Amniotic epithelial cell (primary cell): ENCODE measurements around the gene SLCO1C1.
"Not testable (repeated sequence)": the region's sequence is repeated elsewhere in the genome, so short reads cannot be mapped to it uniquely, and the experiment has no call there.

Source experiments
- DNase-seq: peaks from one replicate; pipeline ENCODE4 v3.0.0-alpha.2; 2010; ENCODE audit warnings: low read depth

SLCO1C1 gene

GRCh38 chr12:20695232-20695631 is at the start of gene SLCO1C1:
Gene SLCO1C1 (plus strand): TSS chr12:20695332. CDS start chr12:20699577, 4,245 bp downstream.
- DNase-seq, result no peak

DNA sequence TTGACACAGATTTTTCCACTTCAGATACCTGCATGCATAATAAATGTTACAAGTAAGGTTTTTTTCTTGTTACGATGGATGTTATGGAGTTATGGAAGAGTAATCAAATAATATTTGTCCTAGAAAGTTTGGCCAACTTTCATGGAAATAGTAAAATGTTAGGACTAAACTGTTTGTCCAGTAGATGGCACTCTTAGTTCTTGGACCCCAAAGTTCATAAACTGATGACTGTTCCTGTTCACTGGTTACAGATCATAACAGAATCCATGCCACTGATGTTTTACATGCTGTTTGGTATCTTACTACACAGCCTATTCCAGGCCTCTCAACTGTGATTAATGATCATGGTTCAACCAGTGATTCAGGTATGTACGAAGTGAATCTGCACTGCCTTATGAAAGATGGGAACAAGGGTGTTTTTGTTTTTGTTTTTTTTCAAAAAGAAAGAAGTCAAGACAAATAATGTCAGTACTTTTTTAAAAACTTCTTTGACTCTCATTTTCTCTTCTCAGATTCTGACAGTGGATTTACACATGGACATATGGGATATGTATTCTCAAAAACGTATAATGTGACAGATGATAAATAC is 48.8 kb upstream of the SLCO1C1 start:
- DNase-seq, result peak; percentile 70

DNA sequence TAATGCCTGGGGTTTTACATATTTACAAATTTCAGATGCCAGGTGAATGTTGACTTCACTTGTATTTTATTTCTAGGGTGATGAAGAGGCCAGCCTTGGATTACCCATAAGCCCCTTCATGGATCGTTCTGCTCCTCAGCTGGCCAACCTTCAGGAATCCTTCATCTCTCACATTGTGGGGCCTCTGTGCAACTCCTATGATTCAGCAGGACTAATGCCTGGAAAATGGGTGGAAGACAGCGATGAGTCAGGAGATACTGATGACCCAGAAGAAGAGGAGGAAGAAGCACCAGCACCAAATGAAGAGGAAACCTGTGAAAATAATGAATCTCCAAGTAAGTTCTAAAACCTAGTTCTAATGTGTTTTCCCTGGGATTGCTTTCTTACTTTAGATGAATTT is 41.3 kb upstream of the SLCO1C1 start:
- peak; percentile 9 for DNase-seq

- DNase-seq, result no peak
These were observed 38.5 kb upstream of the SLCO1C1 start for GRCh38 chr12:20656600-20656999.

DNA sequence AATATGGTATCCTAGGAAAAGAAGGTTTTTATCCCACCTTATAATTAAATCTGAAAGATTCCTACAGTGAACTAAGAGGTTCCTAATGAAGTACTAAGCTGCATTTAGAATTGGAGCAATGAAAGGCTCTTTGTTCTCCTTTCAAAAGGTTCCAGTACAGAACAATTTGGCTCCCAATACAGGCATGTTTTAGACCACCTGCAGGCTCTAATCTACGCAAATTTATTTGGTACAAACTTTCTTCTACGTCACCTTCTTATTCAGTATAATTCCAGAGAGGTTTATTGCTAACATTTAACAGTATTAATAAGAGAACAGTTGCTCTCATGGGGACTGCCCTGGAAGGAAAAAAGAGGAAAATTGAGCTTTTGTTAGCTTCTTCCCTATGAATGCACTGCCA is 37.6 kb upstream of the SLCO1C1 start:
- DNase-seq, result no peak

DNA sequence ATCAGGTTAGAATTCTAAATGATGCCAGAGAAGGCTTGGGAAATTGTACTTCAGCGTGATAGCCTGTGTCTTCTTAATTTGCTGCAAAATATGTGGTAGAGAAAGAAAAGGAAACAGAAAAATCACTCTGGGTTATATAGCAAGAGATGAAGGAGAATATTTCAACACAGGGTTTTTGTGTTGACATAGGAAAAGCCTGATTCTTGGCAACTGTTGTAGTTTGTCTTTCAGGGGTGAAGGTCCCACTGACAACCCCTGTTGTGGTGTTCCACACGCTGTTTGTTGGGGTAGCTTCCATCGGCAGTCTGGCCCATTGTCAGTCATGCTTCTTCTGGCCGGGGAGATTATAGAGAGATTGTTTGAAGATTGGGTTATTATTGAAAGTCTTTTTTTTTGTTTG is 13.8 kb upstream of the SLCO1C1 start:
- DNase-seq, result no peak

- DNase-seq, result no peak
These were observed 1.2 kb downstream of the SLCO1C1 start for GRCh38 chr12:20696181-20696905.

DNA sequence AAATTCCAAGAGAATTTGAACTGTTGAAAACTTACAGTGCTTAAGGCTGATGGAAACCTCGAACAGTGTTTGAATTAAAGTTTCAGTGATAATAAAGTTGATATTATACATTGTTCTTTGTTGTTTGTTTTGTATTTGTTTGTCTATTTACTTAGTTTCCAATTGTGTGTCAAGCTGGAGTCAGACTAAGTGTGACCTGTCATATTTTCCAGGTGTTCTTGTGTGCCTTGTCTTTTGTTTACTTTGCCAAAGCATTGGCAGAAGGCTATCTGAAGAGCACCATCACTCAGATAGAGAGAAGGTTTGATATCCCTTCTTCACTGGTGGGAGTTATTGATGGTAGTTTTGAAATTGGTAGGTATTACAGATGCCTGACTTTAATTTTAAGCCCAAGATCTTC is 6.0 kb downstream of the SLCO1C1 start:
- no peak for DNase-seq

DNA sequence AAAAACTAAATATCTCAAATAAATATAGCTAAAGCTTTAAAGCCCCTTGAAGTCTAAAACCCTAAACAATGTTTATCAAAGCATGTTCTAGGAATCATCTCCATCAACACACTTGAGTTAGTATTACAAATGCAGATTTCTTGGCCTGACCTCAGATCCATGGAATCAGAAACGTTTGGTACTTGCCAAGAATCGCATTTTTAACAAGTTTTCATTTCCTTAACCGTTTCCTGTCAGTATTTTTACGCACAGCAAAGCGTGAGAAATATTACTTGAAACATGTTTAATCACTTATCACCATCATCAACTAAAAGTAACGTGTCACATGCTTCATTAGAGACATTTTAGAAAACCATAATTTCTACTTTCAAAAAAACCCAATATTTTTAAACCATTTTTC is 9.7 kb downstream of the SLCO1C1 start:
- DNase-seq, result no peak

DNA sequence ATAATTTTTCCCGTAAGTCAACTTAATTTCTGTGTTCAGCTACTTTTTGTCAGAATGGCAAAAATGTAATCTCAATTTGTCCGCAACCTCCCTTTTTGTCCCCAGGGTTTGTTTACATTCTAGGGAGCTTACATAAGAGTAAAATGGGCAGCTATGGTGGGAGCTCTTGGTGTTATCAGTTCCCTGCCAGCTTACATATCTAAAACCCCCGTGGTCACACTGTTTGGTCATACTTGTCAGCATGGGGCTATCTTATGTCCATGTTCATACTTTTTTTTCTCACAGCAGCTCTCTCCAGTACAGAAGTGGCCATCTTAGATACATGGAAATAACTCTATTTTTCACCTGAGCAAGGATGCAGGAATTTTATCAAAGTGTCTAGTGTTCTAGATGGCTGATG is 16.7 kb downstream of the SLCO1C1 start:
- DNase-seq, result no peak

DNA sequence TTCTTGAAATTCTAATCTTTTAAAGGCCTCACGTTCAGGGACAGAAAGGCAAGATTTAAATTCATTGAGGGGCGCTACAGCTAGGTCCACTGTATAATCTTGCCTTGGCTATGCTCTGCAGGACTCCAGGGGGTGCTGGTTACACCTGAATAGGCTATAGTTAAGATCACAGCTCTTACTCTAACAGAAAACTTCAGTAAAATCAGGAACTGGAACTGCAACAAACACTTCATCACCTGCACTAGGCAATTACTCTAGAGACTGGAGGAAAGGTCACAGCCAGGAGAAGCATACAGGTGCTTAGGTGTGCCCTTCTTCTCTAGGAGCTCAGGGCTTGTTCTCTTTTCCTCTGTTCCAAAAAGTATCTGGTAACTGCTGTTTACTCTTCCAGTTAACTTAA is 20.9 kb downstream of the SLCO1C1 start:
- no peak for DNase-seq

GRCh38 chr12:20716985-20717384 is 21.9 kb downstream of the SLCO1C1 start:
- DNase-seq, result no peak

GRCh38 chr12:20718294-20718693 is 23.2 kb downstream of the SLCO1C1 start:
- no peak for DNase-seq

- DNase-seq, result no peak
These were observed 27.0 kb downstream of the SLCO1C1 start for GRCh38 chr12:20722142-20722541.

GRCh38 chr12:20731274-20731673 is 36.1 kb downstream of the SLCO1C1 start:
- no peak for DNase-seq

DNA sequence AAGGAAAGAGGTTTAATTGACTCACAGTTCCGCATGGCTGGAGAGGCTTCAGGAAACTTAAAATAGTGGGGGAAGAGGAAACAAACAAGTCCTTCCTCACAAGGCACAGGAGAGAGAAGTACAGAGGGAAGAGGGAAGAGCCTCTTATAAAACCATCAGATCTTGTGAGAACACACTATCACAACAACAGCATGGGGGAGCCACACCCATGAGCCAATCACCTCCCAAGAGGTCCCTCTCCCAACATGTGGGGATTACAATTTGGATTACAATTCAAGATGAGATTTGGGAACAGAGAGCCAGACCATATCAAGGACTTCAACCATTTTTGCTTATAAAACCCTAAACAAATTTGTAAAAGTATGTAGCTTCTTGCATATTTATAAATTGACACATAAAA is 45.8 kb downstream of the SLCO1C1 start:
- DNase-seq, result no peak

DNA sequence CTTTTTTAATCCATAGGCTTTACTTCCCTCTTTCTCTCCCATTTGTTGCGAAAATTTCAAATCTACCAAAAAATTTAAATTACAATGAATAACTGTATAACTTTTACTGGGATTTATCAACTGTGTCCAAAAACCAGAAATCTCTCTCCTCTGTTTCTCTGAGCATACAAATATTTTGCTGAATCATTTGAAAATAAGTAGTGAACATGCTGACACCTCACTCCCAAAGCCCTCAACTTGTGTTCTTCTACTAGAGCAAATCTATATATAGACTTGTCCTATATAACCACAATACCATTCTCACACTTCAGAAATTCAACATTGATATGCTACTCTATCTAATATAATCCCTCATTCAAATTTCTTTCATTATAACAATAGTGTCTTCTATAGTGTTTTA is 53.1 kb downstream of the SLCO1C1 start:
- no peak for DNase-seq

DNA sequence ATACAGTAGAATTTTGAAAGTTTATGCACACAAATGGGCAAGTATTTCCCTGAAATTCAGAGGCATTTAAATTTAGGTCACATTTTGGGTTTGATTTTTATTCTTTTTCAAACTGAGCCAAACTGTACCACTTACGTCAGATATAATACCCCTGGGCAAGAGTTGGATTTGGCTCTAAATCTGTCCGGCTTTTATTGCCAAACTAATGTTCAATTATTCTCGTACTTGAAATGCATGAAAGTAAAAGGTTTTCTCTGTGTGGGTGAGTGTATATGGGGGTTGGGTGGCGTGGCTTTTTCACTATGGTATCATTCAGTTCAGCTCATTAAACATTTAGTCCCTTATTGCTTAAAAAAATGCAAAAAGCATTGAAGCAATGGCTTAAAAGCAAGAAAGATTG is 55.9 kb downstream of the SLCO1C1 start:
- no peak for DNase-seq

DNA sequence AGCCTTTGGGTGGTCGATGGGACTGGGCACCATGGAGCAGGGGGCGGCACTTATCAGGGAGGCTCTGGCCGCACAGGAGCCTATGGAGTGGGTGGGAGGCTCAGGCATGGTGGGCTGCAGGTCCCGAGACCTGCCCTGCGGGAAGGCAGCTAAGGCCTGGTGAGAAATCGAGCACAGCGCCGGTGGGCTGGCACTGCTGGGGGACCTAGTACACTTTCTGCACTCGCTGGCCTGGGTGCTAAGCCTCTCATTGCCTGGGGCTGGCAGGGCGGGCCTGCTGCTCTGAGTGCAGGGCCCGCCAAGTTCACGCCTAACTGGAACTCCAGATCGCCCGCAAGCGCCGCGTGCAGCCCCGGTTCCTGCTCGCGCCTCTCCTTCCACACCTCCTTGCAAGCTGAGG is 82.3 kb downstream of the SLCO1C1 start:
- DNase-seq, result no peak

DNA sequence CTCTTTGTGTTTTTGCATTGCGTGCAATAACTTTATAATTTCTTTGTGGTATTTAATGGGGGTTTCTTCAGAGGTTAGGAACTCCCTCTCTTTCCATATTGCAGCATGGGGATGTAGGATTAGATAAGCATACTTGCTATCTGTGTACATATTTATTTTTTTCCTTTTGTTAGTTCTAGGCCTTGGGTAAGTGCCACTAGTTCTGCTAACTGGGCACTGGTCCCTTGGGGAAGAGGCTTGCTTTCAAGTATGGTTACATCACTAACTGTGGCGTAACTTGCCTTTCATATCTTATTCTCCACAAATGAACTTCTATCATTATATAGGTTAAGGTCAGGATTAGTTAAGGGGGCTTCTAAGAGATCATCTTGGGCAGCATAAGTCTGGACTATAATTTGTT is 83.8 kb downstream of the SLCO1C1 start:
- DNase-seq, result no peak

GRCh38 chr12:20779971-20780370 is 84.8 kb downstream of the SLCO1C1 start:
- DNase-seq, result not testable (repeated sequence)

DNA sequence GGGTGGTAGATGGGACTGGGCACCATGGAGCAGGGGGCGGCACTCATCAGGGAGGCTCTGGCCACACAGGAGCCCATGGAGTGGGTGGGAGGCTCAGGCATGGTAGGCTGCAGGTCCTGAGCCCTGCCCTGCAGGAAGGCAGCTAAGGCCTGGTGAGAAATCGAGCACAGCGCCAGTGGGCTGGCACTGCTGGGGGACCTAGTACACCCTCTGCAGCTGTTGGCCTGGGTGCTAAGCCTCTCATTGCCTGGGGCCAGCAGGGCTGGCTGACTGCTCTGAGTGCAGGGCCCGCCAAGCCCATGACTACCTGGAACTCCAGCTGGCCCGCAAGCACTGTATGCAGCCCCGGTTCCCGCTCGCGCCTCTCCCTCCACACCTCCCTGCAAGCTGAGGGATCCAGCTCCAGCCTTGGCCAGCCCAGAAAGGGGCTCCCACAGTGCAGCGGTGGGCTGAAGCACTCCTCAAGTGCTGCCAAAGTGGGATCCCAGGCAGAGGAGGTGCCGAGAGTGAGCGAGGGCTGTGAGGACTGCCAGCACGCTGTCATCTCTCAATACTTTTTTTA is 88.7 kb downstream of the SLCO1C1 start:
- not testable (repeated sequence) for DNase-seq

DNA sequence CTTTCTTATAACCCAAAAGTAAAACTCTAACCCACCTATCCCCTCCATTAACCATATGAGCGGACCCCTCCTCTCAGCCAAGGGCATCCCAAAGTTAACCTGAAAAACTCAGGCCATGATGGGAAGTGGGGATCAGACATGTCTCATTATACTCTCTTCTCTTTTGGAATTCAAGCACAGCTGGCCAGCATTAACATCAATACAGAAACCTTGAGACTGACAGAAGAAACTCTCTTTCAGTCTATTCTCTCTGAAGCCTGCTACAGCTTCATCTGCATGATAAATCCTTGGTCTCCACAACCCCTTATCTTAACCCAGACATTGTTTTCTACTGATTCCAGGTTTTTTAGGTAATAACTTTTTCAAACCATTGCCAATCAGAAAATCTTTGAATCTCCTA is 97.8 kb downstream of the SLCO1C1 start:
- no peak for DNase-seq

- DNase-seq, result no peak
These were observed 103.4 kb downstream of the SLCO1C1 start for GRCh38 chr12:20798554-20798953.
